HEK293 (cell line): ENCODE data around the gene SHLD2.
"Not testable (repeated sequence)": the region's sequence is repeated elsewhere in the genome, so short reads cannot be mapped to it uniquely, and the experiment has no call there.

Experiments used
- GLI4 ChIP-seq: fragments of 450-650 bp; formaldehyde crosslinking; IDR thresholded peaks from 2 replicates; pipeline ENCODE4 v1.5.1; 2016; ENCODE audit warnings: missing biosample characterization, missing genetic modification characterization
- KLF16 ChIP-seq: fragments of 450-650 bp; formaldehyde crosslinking; IDR thresholded peaks from 2 replicates; pipeline ENCODE4 v1.5.1; 2017; ENCODE audit warnings: missing biosample characterization, missing genetic modification characterization
- MEIS1 ChIP-seq: sonication (generic); formaldehyde crosslinking; IDR thresholded peaks from 2 replicates; pipeline ENCODE4 v1.8.1; 2022; ENCODE audit warnings: missing genetic modification reagents, mild to moderate bottlenecking, borderline replicate concordance
- PRDM1 ChIP-seq: fragments of 450-650 bp; formaldehyde crosslinking; IDR thresholded peaks from 2 replicates; pipeline ENCODE4; 2016; ENCODE audit warnings: missing biosample characterization, missing genetic modification characterization
- ZNF292 ChIP-seq: fragments of 450-650 bp; formaldehyde crosslinking; IDR thresholded peaks from 2 replicates; pipeline ENCODE4 v1.5.1; 2016; ENCODE audit warnings: low read depth, missing biosample characterization, missing genetic modification characterization, borderline replicate concordance
- ZNF510 ChIP-seq: fragments of 450-650 bp; formaldehyde crosslinking; IDR thresholded peaks from 2 replicates; pipeline ENCODE4 v1.5.1; 2018; ENCODE audit warnings: mild to moderate bottlenecking, missing genetic modification characterization, missing biosample characterization; ENCODE audit not compliant: insufficient replicate concordance
- ZNF530 ChIP-seq: fragments of 450-650 bp; formaldehyde crosslinking; IDR thresholded peaks from 2 replicates; pipeline ENCODE4 v1.5.1; 2016; ENCODE audit warnings: low read depth, missing biosample characterization, missing genetic modification characterization
- TF ChIP-seq, protein P1 (sequence below): fragments of 450-650 bp; formaldehyde crosslinking; IDR thresholded peaks from 2 replicates; pipeline ENCODE4 v1.5.1; 2016; ENCODE audit warnings: missing biosample characterization, missing genetic modification characterization
- TF ChIP-seq, protein P2 (sequence below): fragments of 450-650 bp; formaldehyde crosslinking; IDR thresholded peaks from 2 replicates; pipeline ENCODE4 v1.5.1; 2016; ENCODE audit warnings: missing biosample characterization, missing genetic modification characterization
- TF ChIP-seq, protein P3 (sequence below): fragments of 450-650 bp; formaldehyde crosslinking; IDR thresholded peaks from 2 replicates; pipeline ENCODE4 v1.5.1; 2016; ENCODE audit warnings: missing biosample characterization, missing genetic modification characterization

DNA sequence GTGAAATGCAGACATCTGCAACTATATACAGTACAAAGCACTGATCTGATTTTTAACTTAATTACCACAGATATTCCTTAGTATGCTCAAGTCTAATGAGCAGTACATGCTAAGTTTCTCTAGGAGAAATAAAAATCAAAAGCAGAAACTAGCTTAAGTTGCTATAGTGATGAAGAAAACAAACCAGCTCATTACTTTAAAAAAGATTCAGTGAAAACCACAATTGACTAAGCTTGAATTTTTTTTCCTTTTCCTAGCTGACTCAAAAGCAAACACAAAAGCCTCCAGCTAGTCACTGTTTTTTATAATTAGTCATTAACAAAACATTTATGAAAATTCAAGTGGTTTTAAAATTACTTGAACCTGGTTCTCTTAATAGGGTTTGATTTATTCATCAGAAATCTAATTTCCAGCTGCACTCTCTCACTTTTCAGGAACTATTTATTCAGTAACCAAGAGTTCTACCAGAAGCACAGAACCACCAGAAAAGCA, 10.7 kb upstream of the SHLD2 start:
- not testable (repeated sequence) for TF ChIP-seq ZNF530 (tag by site-specific recombination); KLF16 (tag by site-specific recombination); ZNF292 (tag by site-specific recombination); MEIS1 (CRISPR knock-in tag); GLI4 (tag by site-specific recombination); ZNF510 (tag by site-specific recombination); PRDM1
- TF ChIP-seq, protein P1, sequence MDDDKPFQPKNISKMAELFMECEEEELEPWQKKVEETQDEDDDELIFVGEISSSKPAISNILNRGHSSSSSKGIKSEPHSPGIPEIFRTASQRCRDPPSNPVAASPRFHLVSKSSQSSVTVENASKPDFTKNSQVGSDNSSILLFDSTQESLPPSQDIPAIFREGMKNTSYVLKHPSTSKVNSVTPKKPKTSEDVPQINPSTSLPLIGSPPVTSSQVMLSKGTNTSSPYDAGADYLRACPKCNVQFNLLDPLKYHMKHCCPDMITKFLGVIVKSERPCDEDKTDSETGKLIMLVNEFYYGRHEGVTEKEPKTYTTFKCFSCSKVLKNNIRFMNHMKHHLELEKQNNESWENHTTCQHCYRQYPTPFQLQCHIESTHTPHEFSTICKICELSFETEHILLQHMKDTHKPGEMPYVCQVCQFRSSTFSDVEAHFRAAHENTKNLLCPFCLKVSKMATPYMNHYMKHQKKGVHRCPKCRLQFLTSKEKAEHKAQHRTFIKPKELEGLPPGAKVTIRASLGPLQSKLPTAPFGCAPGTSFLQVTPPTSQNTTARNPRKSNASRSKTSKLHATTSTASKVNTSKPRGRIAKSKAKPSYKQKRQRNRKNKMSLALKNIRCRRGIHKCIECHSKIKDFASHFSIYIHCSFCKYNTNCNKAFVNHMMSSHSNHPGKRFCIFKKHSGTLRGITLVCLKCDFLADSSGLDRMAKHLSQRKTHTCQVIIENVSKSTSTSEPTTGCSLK: not testable (repeated sequence)
- TF ChIP-seq, protein P2, sequence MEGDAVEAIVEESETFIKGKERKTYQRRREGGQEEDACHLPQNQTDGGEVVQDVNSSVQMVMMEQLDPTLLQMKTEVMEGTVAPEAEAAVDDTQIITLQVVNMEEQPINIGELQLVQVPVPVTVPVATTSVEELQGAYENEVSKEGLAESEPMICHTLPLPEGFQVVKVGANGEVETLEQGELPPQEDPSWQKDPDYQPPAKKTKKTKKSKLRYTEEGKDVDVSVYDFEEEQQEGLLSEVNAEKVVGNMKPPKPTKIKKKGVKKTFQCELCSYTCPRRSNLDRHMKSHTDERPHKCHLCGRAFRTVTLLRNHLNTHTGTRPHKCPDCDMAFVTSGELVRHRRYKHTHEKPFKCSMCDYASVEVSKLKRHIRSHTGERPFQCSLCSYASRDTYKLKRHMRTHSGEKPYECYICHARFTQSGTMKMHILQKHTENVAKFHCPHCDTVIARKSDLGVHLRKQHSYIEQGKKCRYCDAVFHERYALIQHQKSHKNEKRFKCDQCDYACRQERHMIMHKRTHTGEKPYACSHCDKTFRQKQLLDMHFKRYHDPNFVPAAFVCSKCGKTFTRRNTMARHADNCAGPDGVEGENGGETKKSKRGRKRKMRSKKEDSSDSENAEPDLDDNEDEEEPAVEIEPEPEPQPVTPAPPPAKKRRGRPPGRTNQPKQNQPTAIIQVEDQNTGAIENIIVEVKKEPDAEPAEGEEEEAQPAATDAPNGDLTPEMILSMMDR (tag by site-specific recombination): not testable (repeated sequence)
- TF ChIP-seq, protein P3, sequence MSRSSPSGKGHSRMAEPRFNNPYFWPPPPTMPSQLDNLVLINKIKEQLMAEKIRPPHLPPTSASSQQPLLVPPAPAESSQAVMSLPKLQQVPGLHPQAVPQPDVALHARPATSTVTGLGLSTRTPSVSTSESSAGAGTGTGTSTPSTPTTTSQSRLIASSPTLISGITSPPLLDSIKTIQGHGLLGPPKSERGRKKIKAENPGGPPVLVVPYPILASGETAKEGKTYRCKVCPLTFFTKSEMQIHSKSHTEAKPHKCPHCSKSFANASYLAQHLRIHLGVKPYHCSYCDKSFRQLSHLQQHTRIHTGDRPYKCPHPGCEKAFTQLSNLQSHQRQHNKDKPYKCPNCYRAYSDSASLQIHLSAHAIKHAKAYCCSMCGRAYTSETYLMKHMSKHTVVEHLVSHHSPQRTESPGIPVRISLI (tag by site-specific recombination): 0 out of 2 replicates have a peak, but pooled peaks have one; percentile 21
